K562 (cell line): ENCODE measurements around the gene UNC93B1. TPM values are rescaled to one million over a fixed set of nuclear protein-coding genes. Genes with fewer than 3 reads are reported as not detected.

Experiments used
- ADNP ChIP-seq: fragments of 200-800 bp; sonication (Bioruptor generic); IDR thresholded peaks from 2 replicates; pipeline ENCODE4 v1.6.1; 2016; ENCODE audit warnings: missing genetic modification characterization, missing compliant biosample characterization
- ARID1B ChIP-seq: fragments of 450-650 bp; IDR thresholded peaks from 2 replicates; pipeline ENCODE4 v1.6.1; 2016; ENCODE audit warnings: antibody characterized with exemption, mild to moderate bottlenecking, inconsistent platforms
- ATF7 ChIP-seq: fragments of 450-650 bp; IDR thresholded peaks from 2 replicates; pipeline ENCODE4 v1.7.1; 2014; ENCODE audit warnings: mild to moderate bottlenecking, moderate library complexity
- CREBBP ChIP-seq: IDR thresholded peaks from one replicate; pipeline ENCODE4 v1.6.1; 2012; ENCODE audit warnings: low read depth, mild to moderate bottlenecking, control low read depth, inconsistent platforms, low read length
- DACH1 ChIP-seq: fragments of 450-650 bp; IDR thresholded peaks from 2 replicates; pipeline ENCODE4 v1.6.1; 2018; ENCODE audit not compliant: partially characterized antibody
- ELF4 ChIP-seq: fragments of 450-650 bp; formaldehyde crosslinking; IDR thresholded peaks from 2 replicates; pipeline ENCODE4 v1.4.0; 2022; ENCODE audit warnings: missing genetic modification characterization
- ELK3 ChIP-seq: fragments of 450-650 bp; formaldehyde crosslinking; IDR thresholded peaks from 2 replicates; pipeline ENCODE4 v1.4.0; 2020; ENCODE audit warnings: mild to moderate bottlenecking
- EZH2 ChIP-seq: IDR thresholded peaks from 2 replicates; pipeline ENCODE4 v1.6.1; 2012; ENCODE audit warnings: low read depth, mild to moderate bottlenecking, inconsistent platforms, low read length, borderline replicate concordance
- FOXK2 ChIP-seq, 2 experiments: fragments of 450-650 bp; IDR thresholded peaks in 1 of 2; conservative IDR thresholded peaks in 1 of 2; 2 replicates each; pipeline ENCODE4 v1.6.1; 2016; ENCODE audit warnings: low read depth in 2 of 2, mild to moderate bottlenecking in 1 of 2
- GTF2E2 ChIP-seq: fragments of 200-800 bp; sonication (Bioruptor generic); IDR thresholded peaks from 2 replicates; pipeline ENCODE4 v1.6.1; 2016; ENCODE audit warnings: missing genetic modification characterization, missing compliant biosample characterization
- HLTF ChIP-seq: fragments of 450-650 bp; IDR thresholded peaks from 2 replicates; pipeline ENCODE4 v1.6.1; 2016
- ID3 ChIP-seq, 2 experiments: fragments of 250-450 bp in 1 of 2; fragments of 450-650 bp in 1 of 2; sonication (Bioruptor Pico) in 1 of 2; IDR thresholded peaks; 2 replicates each; pipeline versions ENCODE4 v1.6.1 to v1.8.0; 2016 to 2021; ENCODE audit warnings: mild to moderate bottlenecking in 2 of 2, moderate library complexity in 2 of 2, missing compliant biosample characterization in 1 of 2, missing genetic modification characterization in 1 of 2
- KDM5B ChIP-seq: fragments of 200-600 bp; sonication (generic); IDR thresholded peaks from 2 replicates; pipeline ENCODE4 v1.6.1; 2012; ENCODE audit warnings: low read depth, mild to moderate bottlenecking, moderate library complexity, low read length, control low read depth, inconsistent platforms; ENCODE audit not compliant: insufficient replicate concordance
- LCOR ChIP-seq: sonication (generic); formaldehyde crosslinking; IDR thresholded peaks from 2 replicates; pipeline ENCODE4 v1.8.0; 2022; ENCODE audit warnings: mild to moderate bottlenecking, missing genetic modification reagents
- MBD2 ChIP-seq: sonication (generic); IDR thresholded peaks from 2 replicates; pipeline ENCODE4 v1.6.1; 2016; ENCODE audit warnings: low read depth, borderline replicate concordance
- MYC ChIP-seq, 2 experiments: fragments of 250-450 bp in 1 of 2; sonication (Bioruptor Pico) in 1 of 2; IDR thresholded peaks; 2 replicates each; pipeline versions ENCODE4 v1.5.1 to v1.6.1; 2012 to 2021; ENCODE audit warnings: low read depth in 2 of 2, borderline replicate concordance in 1 of 2, improper control_type of control experiment in 1 of 2, low read length in 1 of 2, mild to moderate bottlenecking in 1 of 2, moderate library complexity in 1 of 2
- NR0B1 ChIP-seq: fragments of 450-650 bp; IDR thresholded peaks from one replicate; pipeline ENCODE4 v1.6.1; 2018; ENCODE audit warnings: mild to moderate bottlenecking, moderate library complexity; ENCODE audit not compliant: partially characterized antibody
- POLR2AphosphoS2 ChIP-seq: IDR thresholded peaks from 2 replicates; pipeline ENCODE4 v1.6.1; 2012; ENCODE audit warnings: low read length, improper control_type of control experiment
- RAD51 ChIP-seq: fragments of 450-650 bp; IDR thresholded peaks from 2 replicates; pipeline ENCODE4 v1.7.1; 2016; ENCODE audit warnings: low read depth, mild to moderate bottlenecking, borderline replicate concordance
- RBM25 ChIP-seq: fragments of 200-400 bp; formaldehyde crosslinking; IDR thresholded peaks from 2 replicates; pipeline ENCODE4 v1.6.1; 2018; ENCODE audit warnings: low read length, low read depth, moderate library complexity; ENCODE audit not compliant: severe bottlenecking
- SUPT5H ChIP-seq: fragments of 450-650 bp; IDR thresholded peaks from 2 replicates; pipeline ENCODE4 v1.6.1; 2016
- YBX1 ChIP-seq: fragments of 450-650 bp; IDR thresholded peaks from 2 replicates; pipeline ENCODE4 v1.7.1; 2016; ENCODE audit warnings: mild to moderate bottlenecking
- ZFP1 ChIP-seq: fragments of 450-650 bp; formaldehyde crosslinking; IDR thresholded peaks from 2 replicates; pipeline ENCODE4 v1.4.0; 2020; ENCODE audit warnings: mild to moderate bottlenecking, mixed read lengths
- ZNF197 ChIP-seq: fragments of 200-800 bp; sonication (Bioruptor generic); IDR thresholded peaks from 2 replicates; pipeline ENCODE4 v1.6.1; 2016; ENCODE audit warnings: low read depth, missing genetic modification characterization, missing compliant biosample characterization
- ZNF239 ChIP-seq: fragments of 250-450 bp; sonication (Bioruptor Pico); IDR thresholded peaks from 2 replicates; pipeline ENCODE4 v1.4.0; 2020; ENCODE audit warnings: mild to moderate bottlenecking
- ZNF589 ChIP-seq: fragments of 200-800 bp; sonication (Bioruptor generic); IDR thresholded peaks from 2 replicates; pipeline ENCODE4 v1.6.1; 2016; ENCODE audit warnings: low read depth, missing genetic modification characterization, missing compliant biosample characterization
- polyA plus RNA-seq, 8 experiments: library from polyadenylated mRNA; depleted of rRNA in 4 of 8; stranded (reverse) in 5 of 8; unstranded in 3 of 8; fragments of >200 nt; fragmentation: Nextera tagmentation in 2 of 8; fragmentation: Illumina TruSeq in 1 of 8; extraction: Ambion mirVana in 2 of 8; extraction: Trizol in 1 of 8; gene quantifications; 2 replicates each; pipeline versions ENCODE4 v1.2.1 to v1.2.3, GENCODE V29; 2011 to 2014; ENCODE audit warnings: inconsistent platforms in 1 of 8, missing spikeins in 1 of 8
- total RNA-seq, 7 experiments: library from RNA; depleted of rRNA in 6 of 7; stranded (reverse); fragments of >200 nt in 6 of 7; fragmentation: Illumina TruSeq in 2 of 7; extraction: Trizol in 2 of 7; gene quantifications; 2 replicates each; pipeline versions ENCODE4 v1.2.1 to v1.2.3, GENCODE V29; 2011 to 2021; ENCODE audit warnings: low replicate concordance in 1 of 7

The UNC93B1 gene
- total and polyA plus RNA-seq, 9 of the 15 experiments (the other 6 are each of a cell fraction or from before 2014, with no cell fraction given): 0.10 to 13.6 (median 6.5) TPM

GRCh38 chr11:68038718-68039525 is 35.0 kb upstream of the UNC93B1 start, which contains the start of gene TCIRG1 (continued):
- peak; percentile 97 for TF ChIP-seq RBM25
- no peak for TF ChIP-seq ZNF197 (CRISPR knock-in tag)
- TF ChIP-seq YBX1: no peak
- TF ChIP-seq MYC (IDR thresholded peaks at IDR 0.05; ENCODE audit: low read depth, low read length): no peak; the same call in 1 of the 2 replicates
- TF ChIP-seq MYC (CRISPR knock-in tag; IDR thresholded peaks at IDR 0.05; ENCODE audit: borderline replicate concordance, low read depth): 0 out of 2 replicates have a peak, but pooled peaks have one; percentile 38
- peak; percentile 99 for TF ChIP-seq ADNP
- peak; percentile 79 for TF ChIP-seq SUPT5H
- no peak for TF ChIP-seq CREBBP
- TF ChIP-seq ZNF239: peak; percentile 53
- peak; percentile 43; the same call in 1 of the 2 replicates for TF ChIP-seq MBD2
- 0 out of 2 replicates have a peak, but pooled peaks have one; percentile 6 for TF ChIP-seq ARID1B
- no peak for TF ChIP-seq EZH2
- TF ChIP-seq LCOR (CRISPR knock-in tag): 0 out of 2 replicates have a peak, but pooled peaks have one; percentile 16
- TF ChIP-seq RAD51: no peak
- 0 out of 2 replicates have a peak, but pooled peaks have one; percentile 61 for TF ChIP-seq HLTF
- TF ChIP-seq ZNF589 (CRISPR knock-in tag): 0 out of 2 replicates have a peak, but pooled peaks have one; percentile 15
- no peak for TF ChIP-seq ELK3 (CRISPR knock-in tag)
- TF ChIP-seq ID3 (CRISPR knock-in tag; IDR thresholded peaks at IDR 0.05): no peak
- TF ChIP-seq ID3 (tag; IDR thresholded peaks at IDR 0.05): 0 out of 2 replicates have a peak, but pooled peaks have one; percentile 24
- TF ChIP-seq POLR2AphosphoS2: no peak
- 0 out of 2 replicates have a peak, but pooled peaks have one; percentile 36 for TF ChIP-seq ATF7
- TF ChIP-seq KDM5B: peak; percentile 89
- no peak for TF ChIP-seq ZFP1 (CRISPR knock-in tag)
- TF ChIP-seq ELF4 (CRISPR knock-in tag): peak; percentile 71
- 0 out of 4 replicates have a peak, but pooled peaks of 1 of the 2 experiments have one; percentile 26 for TF ChIP-seq FOXK2 (conservative IDR thresholded peaks at IDR 0.05 in 1 of 2, IDR thresholded peaks at IDR 0.05 in 1 of 2; ENCODE audit: low read depth in 2 of 2)
- TF ChIP-seq NR0B1: no peak
- TF ChIP-seq DACH1: peak; percentile 50
- 0 out of 2 replicates have a peak, but pooled peaks have one; percentile 69 for TF ChIP-seq GTF2E2
